Lower leg skin (tissue), 3 donors: ENCODE results near the gene UBXN7.

Source experiments
- POLR2A ChIP-seq, 2 donors: fragments of 450-650 bp; IDR thresholded peaks; one replicate each; pipeline ENCODE4 v1.6.1; 2016 to 2017; ENCODE audit warnings: antibody characterized with exemption in 2 of 2, mild to moderate bottlenecking in 1 of 2, moderate library complexity in 1 of 2
- TF ChIP-seq, protein P1 (sequence below), 3 donors: fragments of 450-650 bp; IDR thresholded peaks; one replicate each; pipeline ENCODE4 v1.5.1; 2016; ENCODE audit warnings: antibody characterized with exemption in 3 of 3, mild to moderate bottlenecking in 3 of 3, moderate library complexity in 2 of 3

DNA sequence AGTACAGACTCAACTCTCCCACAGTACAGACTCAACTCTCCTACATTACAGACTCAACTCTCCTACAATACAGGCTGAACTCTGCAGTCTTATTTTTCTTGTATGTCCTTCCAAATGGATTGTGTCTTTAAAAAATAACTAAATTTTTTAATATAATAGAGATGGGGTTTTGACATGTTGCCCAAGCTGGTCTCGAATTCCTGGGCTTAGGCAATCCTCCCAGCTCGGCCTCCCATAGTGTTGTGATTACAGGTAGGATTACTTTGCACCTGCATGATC is 31.2 kb upstream of the UBXN7 start:
- TF ChIP-seq, protein P1, sequence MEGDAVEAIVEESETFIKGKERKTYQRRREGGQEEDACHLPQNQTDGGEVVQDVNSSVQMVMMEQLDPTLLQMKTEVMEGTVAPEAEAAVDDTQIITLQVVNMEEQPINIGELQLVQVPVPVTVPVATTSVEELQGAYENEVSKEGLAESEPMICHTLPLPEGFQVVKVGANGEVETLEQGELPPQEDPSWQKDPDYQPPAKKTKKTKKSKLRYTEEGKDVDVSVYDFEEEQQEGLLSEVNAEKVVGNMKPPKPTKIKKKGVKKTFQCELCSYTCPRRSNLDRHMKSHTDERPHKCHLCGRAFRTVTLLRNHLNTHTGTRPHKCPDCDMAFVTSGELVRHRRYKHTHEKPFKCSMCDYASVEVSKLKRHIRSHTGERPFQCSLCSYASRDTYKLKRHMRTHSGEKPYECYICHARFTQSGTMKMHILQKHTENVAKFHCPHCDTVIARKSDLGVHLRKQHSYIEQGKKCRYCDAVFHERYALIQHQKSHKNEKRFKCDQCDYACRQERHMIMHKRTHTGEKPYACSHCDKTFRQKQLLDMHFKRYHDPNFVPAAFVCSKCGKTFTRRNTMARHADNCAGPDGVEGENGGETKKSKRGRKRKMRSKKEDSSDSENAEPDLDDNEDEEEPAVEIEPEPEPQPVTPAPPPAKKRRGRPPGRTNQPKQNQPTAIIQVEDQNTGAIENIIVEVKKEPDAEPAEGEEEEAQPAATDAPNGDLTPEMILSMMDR (IDR thresholded peaks at IDR 0.05) = no peak
- no peak for TF ChIP-seq POLR2A (IDR thresholded peaks at IDR 0.05)
